Osteocyte (in vitro differentiated cells): ENCODE results near the gene ERMP1. TPM values are rescaled to one million over a fixed set of nuclear protein-coding genes. Genes with fewer than 3 reads are reported as not detected.
"Not testable (repeated sequence)": the region's sequence is repeated elsewhere in the genome, so short reads cannot be mapped to it uniquely, and the experiment has no call there.

ENCODE experiments used
- DNase-seq: peaks from one replicate; pipeline ENCODE4 v3.0.0; 2021; ENCODE audit warnings: mixed read lengths; ENCODE audit not compliant: unreplicated experiment; ENCODE audit errors: extremely low spot score
- H3K27ac Mint-ChIP-seq: one replicate; pipeline ENCODE4 v1.8.0; 2021; ENCODE audit warnings: mild to moderate bottlenecking, mixed read lengths; ENCODE audit not compliant: unreplicated experiment
- H3K27me3 Mint-ChIP-seq: one replicate; pipeline ENCODE4 v1.8.0; 2021; ENCODE audit warnings: mixed read lengths; ENCODE audit not compliant: unreplicated experiment
- H3K36me3 Mint-ChIP-seq: one replicate; pipeline ENCODE4 v1.8.0; 2021; ENCODE audit warnings: mixed read lengths; ENCODE audit not compliant: unreplicated experiment
- H3K4me1 Mint-ChIP-seq: one replicate; pipeline ENCODE4 v1.8.0; 2021; ENCODE audit warnings: mixed read lengths; ENCODE audit not compliant: unreplicated experiment
- H3K4me3 Mint-ChIP-seq: one replicate; pipeline ENCODE4 v1.8.0; 2021; ENCODE audit warnings: mild to moderate bottlenecking, moderate library complexity, mixed read lengths; ENCODE audit not compliant: unreplicated experiment
- H3K9me3 Mint-ChIP-seq: one replicate; pipeline ENCODE4 v1.8.0; 2021; ENCODE audit warnings: mixed read lengths; ENCODE audit not compliant: unreplicated experiment
- total RNA-seq: library from RNA; stranded (reverse); gene quantifications from 2 replicates; pipeline ENCODE4 v1.2.1, GENCODE V29; 2021
- TF ChIP-seq, protein P1 (sequence below): fragments of 200-600 bp; sonication (generic); IDR thresholded peaks from 2 replicates; pipeline ENCODE4 v1.5.0; 2021; ENCODE audit warnings: antibody characterized with exemption, mild to moderate bottlenecking, moderate library complexity

The ERMP1 gene
- total RNA-seq, 1 donor from 2014 or later, result 19.7 TPM

DNA sequence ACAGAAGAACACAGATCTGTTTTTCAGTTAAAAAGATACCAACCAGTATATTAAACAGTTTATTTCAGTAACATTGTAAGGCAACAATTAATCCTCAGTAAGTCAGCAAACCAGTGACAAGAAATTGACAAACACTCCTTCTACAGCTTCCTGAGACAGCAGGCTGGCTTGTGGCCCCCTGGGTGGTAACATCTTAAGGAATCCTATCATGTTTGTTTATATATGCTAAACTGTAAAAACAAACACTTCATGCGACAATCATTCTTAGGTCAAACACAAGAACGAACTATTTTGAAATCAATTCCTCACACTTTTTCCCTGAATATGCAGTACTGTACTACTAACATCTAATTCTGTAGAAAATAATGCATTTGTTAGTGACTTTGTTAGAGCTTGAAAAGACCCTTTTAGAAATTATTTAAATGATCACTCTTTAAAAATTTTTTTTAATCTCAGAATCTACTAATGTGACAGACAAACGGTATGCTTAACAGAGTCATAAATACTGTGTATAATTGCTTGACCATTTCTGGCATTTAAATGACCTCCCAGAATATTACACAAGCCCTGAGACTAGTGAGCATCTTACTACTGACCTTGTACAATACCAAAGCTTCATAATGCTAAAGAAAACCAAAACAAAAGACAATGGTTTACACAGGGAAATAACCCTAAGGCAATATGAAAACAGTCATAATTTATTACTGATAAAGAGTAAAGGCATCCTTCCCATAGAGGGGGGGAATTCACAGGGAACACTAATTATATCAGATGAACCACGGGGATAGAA is 48.2 kb downstream of the ERMP1 start:
- Mint-ChIP-seq H3K4me3 (no peak overlapping the region), H3K27ac (no peak overlapping the region), H3K4me1 (peaks cover 2% of the 10 kb centered on the region), H3K9me3 (peaks cover 26% of the 10 kb centered on the region), H3K27me3 (no peaks in the 10 kb centered on the region), H3K36me3 (peaks cover 69% of the 10 kb centered on the region)
- TF ChIP-seq, protein P1, sequence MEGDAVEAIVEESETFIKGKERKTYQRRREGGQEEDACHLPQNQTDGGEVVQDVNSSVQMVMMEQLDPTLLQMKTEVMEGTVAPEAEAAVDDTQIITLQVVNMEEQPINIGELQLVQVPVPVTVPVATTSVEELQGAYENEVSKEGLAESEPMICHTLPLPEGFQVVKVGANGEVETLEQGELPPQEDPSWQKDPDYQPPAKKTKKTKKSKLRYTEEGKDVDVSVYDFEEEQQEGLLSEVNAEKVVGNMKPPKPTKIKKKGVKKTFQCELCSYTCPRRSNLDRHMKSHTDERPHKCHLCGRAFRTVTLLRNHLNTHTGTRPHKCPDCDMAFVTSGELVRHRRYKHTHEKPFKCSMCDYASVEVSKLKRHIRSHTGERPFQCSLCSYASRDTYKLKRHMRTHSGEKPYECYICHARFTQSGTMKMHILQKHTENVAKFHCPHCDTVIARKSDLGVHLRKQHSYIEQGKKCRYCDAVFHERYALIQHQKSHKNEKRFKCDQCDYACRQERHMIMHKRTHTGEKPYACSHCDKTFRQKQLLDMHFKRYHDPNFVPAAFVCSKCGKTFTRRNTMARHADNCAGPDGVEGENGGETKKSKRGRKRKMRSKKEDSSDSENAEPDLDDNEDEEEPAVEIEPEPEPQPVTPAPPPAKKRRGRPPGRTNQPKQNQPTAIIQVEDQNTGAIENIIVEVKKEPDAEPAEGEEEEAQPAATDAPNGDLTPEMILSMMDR, result no peak
- DNase-seq, result no peak

DNA sequence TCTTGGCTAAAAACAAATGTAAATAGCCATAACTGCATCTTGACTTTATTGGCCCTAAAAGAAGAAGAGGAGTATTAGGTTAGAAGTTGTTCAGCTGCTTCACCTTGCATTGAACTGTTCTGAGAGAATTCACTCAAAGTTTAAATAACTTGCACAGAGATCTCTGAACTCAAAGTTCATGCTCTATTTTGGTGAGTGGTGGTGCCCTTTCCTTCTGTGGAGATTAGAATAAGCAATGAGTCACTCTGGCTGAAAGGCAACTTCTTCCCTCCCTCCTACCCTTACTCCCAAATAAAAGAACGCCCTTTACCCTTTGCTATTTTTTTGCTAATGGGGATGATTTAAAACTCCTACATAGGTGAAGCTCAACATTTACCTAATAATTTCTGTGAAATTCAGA is 48.9 kb downstream of the ERMP1 start:
- no peak overlapping the region for H3K27ac Mint-ChIP-seq
- DNase-seq, result no peak
- TF ChIP-seq, protein P1, result no peak
- peaks cover 2% of the 10 kb centered on the region for H3K4me1 Mint-ChIP-seq
- peaks cover 70% of the 10 kb centered on the region for H3K36me3 Mint-ChIP-seq
- peaks cover 26% of the 10 kb centered on the region for H3K9me3 Mint-ChIP-seq
- no peaks in the 10 kb centered on the region for H3K27me3 Mint-ChIP-seq
- H3K4me3 Mint-ChIP-seq, result no peak overlapping the region

DNA sequence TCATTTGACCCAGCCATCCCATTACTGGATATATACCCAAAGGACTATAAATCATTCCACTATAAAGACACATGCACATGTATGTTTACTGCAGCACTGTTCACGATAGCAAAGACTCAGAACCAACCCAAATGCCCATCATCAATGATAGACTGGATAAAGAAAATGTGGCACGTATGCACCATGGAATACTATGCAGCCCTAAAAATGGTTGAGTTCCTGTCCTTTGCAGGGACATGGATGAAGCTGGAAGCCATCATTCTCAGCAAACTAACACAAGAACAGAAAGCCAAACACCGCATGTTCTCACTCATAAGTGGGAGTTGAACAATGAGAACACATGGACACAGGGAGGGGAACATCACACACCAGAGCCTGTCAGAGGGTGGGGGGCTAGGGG is 49.5 kb downstream of the ERMP1 start:
- not testable (repeated sequence) for H3K27ac Mint-ChIP-seq, DNase-seq, H3K27me3 Mint-ChIP-seq, H3K4me1 Mint-ChIP-seq, H3K4me3 Mint-ChIP-seq
- H3K9me3 Mint-ChIP-seq, result peaks cover 27% of the 10 kb centered on the region
- H3K36me3 Mint-ChIP-seq, result peaks cover 71% of the 10 kb centered on the region

DNA sequence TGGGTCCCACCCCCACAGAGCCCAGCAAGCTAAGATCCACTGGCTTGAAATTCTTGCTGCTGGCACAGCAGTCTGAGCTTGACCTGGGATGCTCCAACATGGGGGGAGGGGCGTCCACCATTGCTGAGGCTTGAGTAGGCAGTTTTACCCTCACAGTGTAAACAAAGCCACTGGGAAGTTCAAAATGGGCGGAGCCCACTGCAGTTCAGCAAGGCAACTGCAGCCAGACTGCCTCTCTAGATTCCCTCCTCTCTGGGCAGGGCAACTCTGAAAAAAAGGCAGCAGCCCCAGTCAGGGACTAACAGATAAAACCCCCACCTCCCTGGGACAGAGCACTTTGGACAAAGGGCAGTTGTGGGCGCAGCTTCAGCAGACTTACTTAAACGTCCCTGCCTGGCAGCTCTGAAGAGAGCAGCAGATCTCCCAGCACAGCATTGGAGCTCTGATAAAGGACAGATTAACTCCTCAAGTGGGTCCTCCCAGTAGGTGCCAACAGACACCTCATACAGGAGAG is 53.2 kb downstream of the ERMP1 start:
- not testable (repeated sequence) for DNase-seq, H3K4me3 Mint-ChIP-seq, H3K27me3 Mint-ChIP-seq, H3K27ac Mint-ChIP-seq, H3K4me1 Mint-ChIP-seq
- Mint-ChIP-seq H3K36me3 (peaks cover 67% of the 10 kb centered on the region), H3K9me3 (peaks cover 39% of the 10 kb centered on the region)

DNA sequence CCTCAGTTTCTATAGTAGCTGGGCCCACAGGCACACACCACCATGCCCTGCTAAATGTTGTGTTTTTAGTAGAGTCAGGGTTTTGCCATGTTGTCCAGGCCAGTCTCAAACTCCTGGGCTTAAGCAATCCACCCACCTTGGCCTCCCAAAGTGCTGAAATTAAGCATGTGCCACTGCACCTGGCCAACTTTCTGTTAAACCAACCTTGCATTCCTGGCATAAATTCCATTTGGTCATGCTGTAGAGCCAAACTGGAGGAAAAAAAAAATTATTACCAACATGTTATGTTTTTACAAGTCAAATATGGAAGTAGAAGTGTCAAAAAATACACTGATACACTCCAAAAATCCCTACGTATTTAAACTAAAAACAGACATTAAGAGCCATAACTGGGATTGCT is 54.1 kb downstream of the ERMP1 start:
- peaks cover 75% of the 10 kb centered on the region for H3K36me3 Mint-ChIP-seq

More for the DNA sequence above, 54.1 kb downstream of the ERMP1 start:
- Mint-ChIP-seq H3K4me1 (no peaks in the 10 kb centered on the region), H3K4me3 (no peak overlapping the region), H3K9me3 (peaks cover 39% of the 10 kb centered on the region), H3K27ac (no peak overlapping the region), H3K27me3 (no peaks in the 10 kb centered on the region)
- TF ChIP-seq, protein P1, result no peak
- DNase-seq, result no peak
